ENCODE measurements around the gene ATP1A3.

DNA sequence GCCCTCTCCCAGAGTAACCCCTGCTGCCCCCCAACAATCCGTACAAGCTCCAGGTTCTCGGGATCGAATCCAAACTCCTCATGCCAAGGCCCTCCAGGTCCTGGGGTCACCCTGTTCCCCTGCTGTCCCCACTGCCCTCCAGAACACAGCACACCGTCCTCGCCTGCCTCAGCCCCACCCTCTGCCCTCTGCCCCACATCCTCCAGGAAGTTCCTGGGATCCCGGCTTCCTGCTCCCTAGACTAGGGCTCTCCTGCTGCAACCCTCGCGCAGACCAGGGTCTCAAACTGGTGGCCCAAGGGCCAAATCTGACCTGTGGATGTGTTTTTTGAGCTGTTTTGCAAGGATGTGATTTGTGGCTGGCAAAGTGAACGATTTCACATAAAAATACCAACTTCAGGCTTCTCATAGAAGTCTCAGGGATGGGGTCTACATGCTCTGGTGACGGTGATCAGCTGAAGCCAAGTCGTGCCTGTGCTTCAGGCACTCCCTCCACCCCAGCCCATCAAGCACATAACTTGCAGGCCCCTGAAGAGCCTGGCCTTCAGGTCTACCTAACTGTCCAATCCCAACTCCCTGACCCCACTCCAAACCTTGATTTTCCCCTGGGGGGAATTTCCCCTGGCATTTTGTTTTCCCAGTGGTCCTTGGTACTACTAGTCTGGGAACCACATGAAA is 36.7 kb downstream of the ATP1A3 start:
- TF ChIP-seq CTCF (IDR thresholded peaks at IDR 0.05) = no peak
- TF ChIP-seq POLR2A (IDR thresholded peaks at IDR 0.05) = no peak
